ENCODE results near the gene FCAMR.

The FCAMR gene

DNA sequence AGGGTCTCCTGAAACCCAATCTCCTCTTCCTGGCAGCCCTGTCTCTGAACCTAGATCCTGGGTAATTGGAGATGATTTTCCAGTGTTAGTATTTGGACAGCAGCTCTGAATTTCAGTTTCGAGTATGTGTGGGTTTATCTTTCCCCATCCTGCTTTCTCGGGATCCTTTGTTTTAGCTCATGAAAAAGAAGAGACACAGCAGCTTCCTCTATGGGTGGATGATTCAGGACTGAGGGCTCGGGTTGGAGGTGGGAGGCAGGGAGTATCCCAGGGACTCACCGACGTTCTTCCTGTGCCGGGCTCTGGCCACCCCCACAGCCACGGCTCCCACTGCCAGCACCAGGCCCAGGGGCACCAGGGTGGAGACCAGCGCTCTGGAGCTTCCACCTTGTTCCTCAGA is 38.1 kb downstream of the FCAMR start:
- Histone ChIP-seq H3K27me3 (ENCODE audit: insufficient read depth, low read depth, severe bottlenecking) (peaks cover 100% of the 10 kb centered on the region), H3K9me3 (ENCODE audit: severe bottlenecking) (no peaks in the 10 kb centered on the region), H3K36me3 (no peaks in the 10 kb centered on the region), H3K27ac (no peak overlapping the region), H3K4me3 (ENCODE audit: low read depth, low read length) (no peak overlapping the region)
- DNase-seq: no peak
- TF ChIP-seq, protein P1, sequence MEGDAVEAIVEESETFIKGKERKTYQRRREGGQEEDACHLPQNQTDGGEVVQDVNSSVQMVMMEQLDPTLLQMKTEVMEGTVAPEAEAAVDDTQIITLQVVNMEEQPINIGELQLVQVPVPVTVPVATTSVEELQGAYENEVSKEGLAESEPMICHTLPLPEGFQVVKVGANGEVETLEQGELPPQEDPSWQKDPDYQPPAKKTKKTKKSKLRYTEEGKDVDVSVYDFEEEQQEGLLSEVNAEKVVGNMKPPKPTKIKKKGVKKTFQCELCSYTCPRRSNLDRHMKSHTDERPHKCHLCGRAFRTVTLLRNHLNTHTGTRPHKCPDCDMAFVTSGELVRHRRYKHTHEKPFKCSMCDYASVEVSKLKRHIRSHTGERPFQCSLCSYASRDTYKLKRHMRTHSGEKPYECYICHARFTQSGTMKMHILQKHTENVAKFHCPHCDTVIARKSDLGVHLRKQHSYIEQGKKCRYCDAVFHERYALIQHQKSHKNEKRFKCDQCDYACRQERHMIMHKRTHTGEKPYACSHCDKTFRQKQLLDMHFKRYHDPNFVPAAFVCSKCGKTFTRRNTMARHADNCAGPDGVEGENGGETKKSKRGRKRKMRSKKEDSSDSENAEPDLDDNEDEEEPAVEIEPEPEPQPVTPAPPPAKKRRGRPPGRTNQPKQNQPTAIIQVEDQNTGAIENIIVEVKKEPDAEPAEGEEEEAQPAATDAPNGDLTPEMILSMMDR (IDR thresholded peaks at IDR 0.05; ENCODE audit: low read depth, low read length): no peak

DNA sequence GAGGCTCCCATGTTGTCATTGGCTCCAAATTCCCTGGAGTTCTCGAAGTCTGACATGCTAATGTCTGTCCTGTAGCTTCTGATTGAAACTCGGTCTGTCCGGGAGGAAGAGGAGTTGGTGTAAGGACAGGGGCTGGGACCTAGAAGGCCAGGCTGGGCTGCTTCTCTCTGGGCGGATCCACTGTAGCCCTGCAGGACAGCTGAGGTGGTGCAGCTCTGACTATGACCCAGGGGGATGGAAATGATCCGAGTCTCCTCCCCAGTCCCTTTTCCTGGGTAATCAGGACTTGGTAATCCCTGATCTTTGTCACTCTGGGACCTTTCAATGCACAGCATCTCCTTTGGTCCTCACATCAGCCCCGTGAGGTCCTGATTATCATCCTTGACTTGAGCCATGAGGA is 38.6 kb downstream of the FCAMR start:
- DNase-seq: peak; percentile 42
- no peak overlapping the region for H3K4me3 ChIP-seq (ENCODE audit: low read depth, low read length)

DNA sequence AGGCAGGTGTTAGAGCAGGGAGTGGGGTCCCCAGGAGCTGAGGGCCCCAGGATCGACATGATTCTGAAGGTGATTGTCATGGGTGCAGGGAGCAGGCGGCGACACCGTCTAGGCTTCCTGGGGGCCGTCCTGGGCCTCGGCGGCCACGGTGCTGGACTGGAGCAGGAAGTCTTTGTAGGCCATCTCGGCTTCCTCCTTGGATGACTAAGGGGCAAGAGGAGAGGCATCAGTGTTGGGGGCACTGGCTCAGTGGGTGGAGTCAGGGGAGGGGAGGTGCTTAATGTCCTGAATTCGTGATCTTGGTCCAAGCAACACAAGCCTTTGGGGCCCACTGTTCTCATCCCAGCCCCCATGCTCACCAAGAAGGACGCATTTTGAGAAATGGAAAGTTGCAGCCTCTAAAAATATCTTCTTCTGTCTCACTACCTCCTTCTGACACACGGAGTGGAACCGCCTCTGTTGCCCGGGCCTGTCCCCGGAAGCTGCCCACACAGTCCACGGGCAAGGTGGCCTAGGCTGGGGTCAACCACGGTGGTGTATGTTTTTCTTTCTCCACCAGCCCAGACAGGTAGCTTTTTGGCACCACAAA is 40.0 kb downstream of the FCAMR start:
- TF ChIP-seq, protein P1 (IDR thresholded peaks at IDR 0.05; ENCODE audit: low read depth, low read length): no peak
- no peak overlapping the region for H3K4me3 ChIP-seq (ENCODE audit: low read depth, low read length)
- H3K9me3 ChIP-seq (ENCODE audit: severe bottlenecking): no peaks in the 10 kb centered on the region
- no peak for DNase-seq
- no peak overlapping the region for H3K27ac ChIP-seq
- no peaks in the 10 kb centered on the region for H3K36me3 ChIP-seq
- H3K27me3 ChIP-seq (ENCODE audit: insufficient read depth, low read depth, severe bottlenecking): peaks cover 96% of the 10 kb centered on the region

More for the DNA sequence above, 38.6 kb downstream of the FCAMR start:
- Histone ChIP-seq H3K9me3 (ENCODE audit: severe bottlenecking) (no peaks in the 10 kb centered on the region), H3K27ac (no peak overlapping the region), H3K36me3 (no peaks in the 10 kb centered on the region), H3K27me3 (ENCODE audit: insufficient read depth, low read depth, severe bottlenecking) (peaks cover 98% of the 10 kb centered on the region)
- TF ChIP-seq, protein P1 (IDR thresholded peaks at IDR 0.05; ENCODE audit: low read depth, low read length): peak; percentile 55

DNA sequence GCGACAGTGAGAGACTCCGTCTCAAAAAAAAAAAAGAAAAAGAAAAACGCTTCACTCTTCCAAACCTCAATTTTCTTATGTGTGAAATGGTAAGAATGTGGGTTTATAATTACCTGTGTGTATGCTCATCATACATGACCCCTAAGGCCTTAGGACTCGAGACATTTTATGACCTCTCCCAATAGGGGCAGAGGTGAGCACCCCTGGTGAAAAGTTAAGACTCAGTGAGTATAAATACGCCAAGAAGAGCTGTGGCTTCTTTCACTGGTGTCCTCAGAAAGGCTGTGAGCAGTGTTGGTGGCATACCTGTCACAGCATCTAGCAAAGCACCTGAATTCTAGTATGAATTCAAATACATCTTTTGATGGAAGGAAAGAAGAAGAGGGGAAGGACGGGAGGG is 40.7 kb downstream of the FCAMR start:
- peaks cover 95% of the 10 kb centered on the region for H3K27me3 ChIP-seq (ENCODE audit: insufficient read depth, low read depth, severe bottlenecking)
- H3K27ac ChIP-seq: no peak overlapping the region
- no peak for DNase-seq
- TF ChIP-seq, protein P1 (IDR thresholded peaks at IDR 0.05; ENCODE audit: low read depth, low read length): no peak
- H3K4me3 ChIP-seq (ENCODE audit: low read depth, low read length): no peak overlapping the region
- no peaks in the 10 kb centered on the region for H3K36me3 ChIP-seq
- H3K9me3 ChIP-seq (ENCODE audit: severe bottlenecking): no peaks in the 10 kb centered on the region

DNA sequence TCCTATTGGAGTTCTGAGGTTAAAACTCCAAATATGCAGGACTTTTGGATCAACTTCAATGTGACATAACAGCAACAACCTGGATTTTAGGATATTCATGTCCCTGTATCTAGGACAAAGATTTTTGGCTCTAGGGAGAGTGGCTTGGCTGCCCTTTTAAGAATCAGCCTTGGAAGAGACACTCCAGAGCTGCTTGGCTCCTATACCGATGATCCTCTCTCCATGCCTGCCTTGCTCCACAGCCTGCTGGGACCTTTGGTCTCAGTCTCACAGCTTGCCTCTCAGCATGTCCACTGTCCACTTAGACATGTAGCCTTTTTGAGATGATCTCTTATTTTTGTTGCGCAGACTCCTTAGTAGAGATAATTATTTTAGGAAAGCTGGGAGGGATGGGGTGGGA is 44.0 kb downstream of the FCAMR start:
- Histone ChIP-seq H3K27ac (no peak overlapping the region), H3K4me3 (ENCODE audit: low read depth, low read length) (no peak overlapping the region), H3K27me3 (ENCODE audit: insufficient read depth, low read depth, severe bottlenecking) (peaks cover 85% of the 10 kb centered on the region), H3K36me3 (no peaks in the 10 kb centered on the region), H3K9me3 (ENCODE audit: severe bottlenecking) (peaks cover 3% of the 10 kb centered on the region)
- DNase-seq: no peak
- TF ChIP-seq, protein P1 (IDR thresholded peaks at IDR 0.05; ENCODE audit: low read depth, low read length): no peak
